HG03159 (cell line): ENCODE data around the gene RELT.

Experiments
- ATAC-seq: cut with Tn5 transposase; IDR thresholded peaks from one replicate; pipeline ENCODE4 v1.9.1; 2021; ENCODE audit warnings: mild to moderate bottlenecking, moderate library complexity; ENCODE audit not compliant: unreplicated experiment

Gene RELT

DNA sequence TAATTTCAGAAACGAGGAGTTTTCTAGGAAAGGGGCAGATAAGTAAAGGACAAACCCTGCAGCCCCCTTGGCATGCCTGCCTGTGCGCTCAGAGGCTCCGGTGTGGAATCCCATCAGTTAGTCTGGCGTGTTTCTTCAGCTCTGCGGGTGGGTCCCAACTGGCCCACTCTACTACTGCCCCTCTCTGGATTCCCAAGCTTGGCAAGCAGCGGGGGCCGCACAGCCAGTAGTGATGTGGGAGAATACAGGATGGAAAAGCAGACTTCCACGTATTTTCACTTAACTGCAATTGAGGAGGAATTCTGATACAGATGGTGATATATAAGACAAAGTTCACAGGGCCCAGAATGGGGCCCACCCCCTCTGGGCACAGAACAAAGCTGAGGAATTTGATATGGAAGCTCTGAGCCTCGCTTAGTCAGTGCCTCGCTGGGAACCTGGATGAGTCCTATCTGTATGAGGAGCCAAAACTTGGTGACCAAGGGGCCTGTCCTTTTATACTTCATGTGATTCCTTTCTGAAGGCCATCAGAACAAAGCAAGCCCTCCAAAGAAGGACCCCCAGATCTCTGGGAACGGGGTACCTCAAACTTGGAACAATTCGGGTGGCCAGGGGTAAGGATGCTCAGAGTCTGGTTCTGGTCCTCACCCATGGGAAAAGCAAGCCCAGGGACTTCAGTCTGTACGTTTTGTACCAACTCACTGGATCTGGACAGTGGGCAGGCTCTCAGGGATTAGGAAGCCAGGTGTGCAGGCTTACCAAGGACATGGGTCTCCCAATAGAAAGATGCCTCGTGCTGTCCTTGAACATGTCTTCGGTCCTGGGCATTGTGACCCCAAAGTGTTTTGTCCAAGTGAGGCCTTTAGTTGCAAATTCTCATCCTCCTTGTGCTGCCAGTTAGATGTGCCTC is 26.0 kb downstream of the RELT start:
- no peak for ATAC-seq

DNA sequence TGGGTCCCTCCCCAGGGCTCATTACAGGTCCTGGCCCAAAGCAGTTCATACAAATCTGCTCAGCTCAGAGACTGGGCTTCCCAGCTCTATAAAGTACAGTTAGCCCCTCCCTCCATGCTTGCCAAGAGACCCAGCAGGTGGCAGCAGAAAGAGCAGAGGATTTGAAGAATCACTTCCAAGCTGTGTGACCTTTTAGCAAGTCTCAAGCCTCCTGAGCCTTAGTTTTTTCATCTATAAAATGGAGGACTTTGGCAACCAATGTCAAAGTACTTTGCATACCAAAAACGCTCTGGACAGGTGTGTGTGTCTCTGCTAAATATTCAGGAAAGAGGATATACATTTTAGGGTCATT is 26.6 kb downstream of the RELT start:
- ATAC-seq: no peak

DNA sequence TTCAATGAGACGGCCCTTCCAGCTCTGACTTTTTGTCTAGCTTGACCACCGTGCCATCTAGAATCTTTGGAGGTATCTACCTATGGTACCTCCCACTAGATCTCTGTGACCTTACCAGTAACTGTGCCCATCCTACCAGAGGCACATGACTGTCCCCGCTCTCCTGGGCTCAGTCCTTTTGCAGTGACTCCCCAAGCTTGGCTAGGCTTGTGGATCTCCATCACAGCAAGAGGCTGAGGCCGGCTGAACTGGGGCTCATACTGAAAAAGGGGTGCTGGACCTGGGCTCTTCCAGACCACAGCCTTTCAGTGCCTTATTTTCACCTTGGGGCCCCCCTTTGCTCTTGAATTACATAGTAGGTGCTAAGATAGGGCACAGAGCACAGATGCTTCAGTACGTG is 27.3 kb downstream of the RELT start:
- no peak for ATAC-seq

DNA sequence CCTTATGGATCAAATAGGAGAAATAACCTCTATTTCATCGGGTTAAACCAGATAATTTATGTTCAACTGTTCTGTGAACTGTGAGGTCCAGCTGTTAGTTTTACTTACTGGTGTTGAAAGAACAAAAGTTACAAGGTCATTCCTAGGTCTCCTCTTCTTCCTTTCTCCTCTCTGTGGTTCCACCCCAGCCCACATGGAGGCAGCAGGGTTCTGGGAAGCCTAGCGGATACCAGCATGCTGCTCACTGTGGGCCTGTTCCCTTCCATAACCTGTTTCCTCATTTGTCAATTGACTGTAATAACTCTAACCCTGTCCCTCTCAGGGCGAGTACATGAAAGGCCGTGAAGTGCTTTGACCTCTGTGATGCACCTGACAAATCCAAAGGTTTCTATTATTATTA is 27.8 kb downstream of the RELT start:
- no peak for ATAC-seq

DNA sequence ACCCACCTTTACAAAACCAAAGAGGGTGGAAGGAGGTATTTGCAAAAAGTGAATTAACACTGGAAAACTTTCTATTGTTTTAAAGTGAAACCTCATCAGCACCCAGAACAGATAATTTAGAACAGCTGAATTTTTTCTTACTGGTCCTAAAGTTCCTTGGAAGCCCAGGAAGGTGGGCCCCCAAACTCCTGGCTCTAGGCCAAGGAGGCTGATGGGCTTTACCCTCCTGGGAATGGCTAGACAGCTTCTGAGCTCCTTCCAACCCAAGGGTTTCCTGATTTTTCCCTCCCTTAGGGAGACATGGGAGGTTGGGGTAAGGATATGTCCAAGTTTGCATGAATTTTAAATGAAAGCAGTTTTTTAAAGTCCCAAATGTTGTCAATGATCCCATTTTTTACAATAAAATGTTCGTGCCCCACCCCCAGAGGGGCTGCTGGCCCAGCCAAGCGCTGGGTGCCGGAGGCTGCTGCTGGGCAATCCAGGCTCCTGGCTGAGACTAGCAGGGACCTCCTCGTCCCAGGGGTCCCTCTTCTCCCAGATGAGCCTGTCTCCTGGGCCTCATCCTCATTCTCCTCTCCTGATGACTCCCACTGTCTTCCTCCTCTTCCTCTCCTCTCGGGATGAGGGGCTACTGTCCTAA is 28.4 kb downstream of the RELT start:
- no peak for ATAC-seq

DNA sequence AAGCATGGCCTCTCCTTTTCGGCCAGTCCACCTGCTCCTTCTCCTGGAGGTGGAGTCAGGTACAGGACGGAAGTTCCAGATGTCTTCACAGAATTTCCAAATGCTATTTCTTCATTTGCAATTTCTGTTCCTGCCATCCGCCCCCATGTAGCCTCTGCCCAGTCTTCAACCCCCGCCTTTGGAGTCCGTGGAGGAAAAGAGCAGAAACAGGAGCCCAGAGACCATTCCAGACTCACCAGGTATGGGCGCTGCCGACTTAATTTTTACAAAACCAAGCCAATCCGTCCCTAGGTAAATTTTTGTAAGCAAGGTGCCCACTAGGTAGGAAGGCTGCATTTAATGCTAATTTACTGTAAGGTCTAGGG is 28.9 kb downstream of the RELT start:
- no peak for ATAC-seq

DNA sequence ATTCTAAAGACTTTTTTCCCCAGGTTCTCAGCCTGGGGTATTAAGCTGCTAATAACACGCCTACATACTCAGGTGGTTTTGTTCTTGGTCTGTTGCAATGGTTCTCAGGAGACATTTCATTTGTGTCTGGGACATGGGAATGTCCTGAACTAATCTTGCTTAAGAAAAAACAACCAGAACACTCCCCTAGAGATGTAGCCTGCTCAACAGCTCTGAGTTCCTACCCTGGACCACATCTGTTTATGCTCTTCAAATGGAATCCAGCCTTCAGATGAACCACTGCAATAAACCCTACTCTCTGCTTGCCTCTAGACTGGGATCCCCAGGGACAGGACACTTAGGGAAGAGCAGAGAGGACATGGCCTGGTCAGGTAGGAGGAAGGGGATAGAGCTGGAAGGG is 29.9 kb downstream of the RELT start:
- no peak for ATAC-seq

DNA sequence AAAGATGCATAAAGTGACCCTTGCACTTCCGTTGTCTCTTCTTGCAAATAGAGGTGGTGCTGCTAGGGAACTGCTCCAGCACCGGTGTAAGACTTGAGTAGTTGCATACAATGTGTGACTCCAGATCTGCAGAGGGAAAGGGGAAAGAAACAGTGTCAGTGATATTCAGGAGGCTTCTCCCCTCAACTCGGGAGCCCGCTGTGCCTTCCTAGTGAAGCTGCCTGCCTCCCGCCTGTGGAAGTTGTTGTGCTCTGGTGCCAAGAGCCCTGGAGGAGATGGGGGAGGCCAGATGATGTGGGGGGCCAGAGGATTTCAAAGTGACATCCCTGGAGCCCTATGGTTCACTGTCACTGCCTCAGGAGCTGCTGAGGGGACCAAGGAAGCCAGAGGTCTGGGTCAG is 30.4 kb downstream of the RELT start:
- ATAC-seq: no peak

DNA sequence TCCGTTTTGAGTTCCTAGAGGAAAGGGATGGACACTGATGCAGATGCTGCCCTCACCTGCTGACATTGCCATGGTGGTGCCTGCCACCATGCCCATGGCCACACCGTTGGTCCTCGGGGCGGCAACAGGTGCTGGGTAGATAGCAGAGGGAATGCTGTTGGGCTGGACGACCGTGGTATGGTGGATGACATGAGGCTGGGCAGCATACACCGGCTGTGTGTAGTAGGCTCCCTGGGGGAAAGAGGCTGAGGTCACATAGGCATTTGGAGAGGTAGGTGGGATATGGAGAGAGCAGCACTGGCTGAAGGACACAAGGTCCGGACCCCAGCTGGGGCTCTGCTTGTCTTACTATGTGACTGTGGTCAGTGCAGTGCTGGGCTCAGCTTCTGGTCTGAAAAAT is 33.2 kb downstream of the RELT start:
- ATAC-seq: no peak

DNA sequence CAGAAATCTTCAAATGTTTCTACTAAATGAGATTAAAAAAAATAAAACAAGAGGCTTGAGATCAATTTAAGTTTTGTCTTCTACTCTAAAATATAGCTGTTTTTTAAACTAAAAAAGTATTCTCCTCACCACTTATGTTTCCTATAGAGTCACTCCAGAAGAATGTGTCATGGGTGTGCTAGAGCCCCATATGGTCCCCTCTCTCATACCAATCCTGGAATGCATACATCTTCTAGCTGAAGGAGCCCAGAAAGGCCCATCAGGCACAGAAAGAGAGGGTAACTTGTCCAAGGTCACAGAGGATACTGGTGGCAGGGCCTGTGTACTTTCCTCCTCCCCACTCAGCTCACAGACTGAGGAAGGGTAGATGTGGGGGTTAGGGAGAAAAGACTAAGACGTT is 34.4 kb downstream of the RELT start:
- ATAC-seq: no peak

DNA sequence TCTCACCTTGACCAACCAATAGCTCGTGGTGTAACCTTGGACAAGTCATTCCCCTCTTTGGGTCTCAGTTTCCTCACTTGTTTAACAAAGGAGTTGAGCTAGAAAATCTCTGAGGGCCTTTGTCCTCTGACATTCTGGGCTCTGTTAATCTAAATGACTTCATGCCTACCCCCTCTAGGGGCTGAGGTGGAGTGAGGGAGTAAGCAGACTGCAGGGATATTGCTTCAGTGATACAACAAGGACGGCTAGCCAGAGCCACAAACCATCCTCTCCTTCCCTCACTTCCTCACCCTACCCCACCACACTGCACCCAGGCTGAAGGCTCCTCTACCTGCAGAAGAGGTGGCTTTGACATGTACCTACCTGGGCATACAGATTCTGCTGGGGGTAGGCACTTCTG is 34.8 kb downstream of the RELT start:
- no peak for ATAC-seq

DNA sequence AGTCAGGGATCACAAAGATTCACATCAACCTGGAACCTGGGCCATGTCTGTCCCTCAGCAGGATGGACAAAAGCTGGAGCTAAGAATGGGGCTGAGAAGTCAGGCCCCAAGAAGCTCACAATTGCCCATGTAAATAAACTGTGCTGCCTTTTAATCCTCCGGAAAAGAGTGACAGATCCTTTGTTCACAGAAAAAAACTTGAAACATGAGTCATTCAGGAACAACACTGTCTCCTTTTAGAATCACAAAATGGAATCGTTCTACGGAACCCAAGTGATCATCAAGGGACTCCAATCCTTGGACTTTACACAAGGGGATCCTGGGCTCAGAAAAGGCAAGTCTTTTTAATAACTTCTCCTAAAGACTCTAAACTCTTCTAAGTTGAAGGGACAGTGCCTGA is 36.1 kb downstream of the RELT start:
- ATAC-seq: no peak

DNA sequence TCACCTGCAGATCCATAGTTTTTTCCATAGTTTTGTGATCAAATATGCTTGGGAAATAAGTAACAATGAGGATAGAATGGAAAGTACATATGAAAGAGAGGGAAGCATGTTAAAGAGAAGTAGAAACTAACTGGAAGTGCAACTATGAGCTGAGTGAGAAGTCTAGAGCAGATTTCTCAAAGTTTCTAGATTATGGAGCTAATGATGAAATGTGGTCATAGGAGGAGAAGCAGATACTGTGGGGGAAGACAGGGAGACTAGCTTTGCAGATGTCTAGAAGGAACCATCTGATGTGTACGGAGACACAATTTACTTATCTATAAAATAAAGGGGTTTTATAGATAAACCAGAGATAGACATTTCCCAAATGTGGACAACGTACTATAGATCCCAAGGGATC is 37.1 kb downstream of the RELT start:
- ATAC-seq: no peak

DNA sequence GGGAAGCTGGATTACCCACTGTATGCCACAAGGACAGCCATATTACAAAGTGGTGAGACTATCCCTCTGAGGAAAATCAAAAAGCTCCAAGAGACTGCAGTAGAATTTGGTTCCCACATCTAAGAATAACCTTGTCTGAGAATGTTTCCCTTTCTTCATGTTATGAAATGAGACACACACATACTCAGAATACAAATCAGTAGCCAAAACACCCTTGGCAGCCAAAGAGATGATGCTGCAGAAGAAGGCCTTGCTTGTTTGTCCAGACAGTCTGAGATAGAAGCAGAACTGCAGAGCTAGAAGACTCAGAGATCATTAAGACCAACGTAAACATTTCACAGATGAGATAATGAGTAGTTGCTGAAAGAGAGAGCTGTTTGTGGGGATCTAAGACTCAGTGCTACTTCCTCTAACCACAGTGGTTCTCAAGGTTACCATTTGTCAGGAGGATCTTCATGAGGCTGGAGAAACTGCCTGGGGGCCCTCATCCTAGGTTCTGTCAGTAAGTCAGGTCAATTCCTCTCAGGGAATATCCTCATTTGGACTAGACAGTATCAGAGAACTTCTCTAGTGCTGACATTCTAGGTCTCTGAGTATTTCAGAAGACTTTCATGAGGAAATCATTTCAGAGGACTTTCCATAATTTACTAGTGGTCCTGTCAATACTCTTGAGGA is 38.9 kb downstream of the RELT start:
- no peak for ATAC-seq

DNA sequence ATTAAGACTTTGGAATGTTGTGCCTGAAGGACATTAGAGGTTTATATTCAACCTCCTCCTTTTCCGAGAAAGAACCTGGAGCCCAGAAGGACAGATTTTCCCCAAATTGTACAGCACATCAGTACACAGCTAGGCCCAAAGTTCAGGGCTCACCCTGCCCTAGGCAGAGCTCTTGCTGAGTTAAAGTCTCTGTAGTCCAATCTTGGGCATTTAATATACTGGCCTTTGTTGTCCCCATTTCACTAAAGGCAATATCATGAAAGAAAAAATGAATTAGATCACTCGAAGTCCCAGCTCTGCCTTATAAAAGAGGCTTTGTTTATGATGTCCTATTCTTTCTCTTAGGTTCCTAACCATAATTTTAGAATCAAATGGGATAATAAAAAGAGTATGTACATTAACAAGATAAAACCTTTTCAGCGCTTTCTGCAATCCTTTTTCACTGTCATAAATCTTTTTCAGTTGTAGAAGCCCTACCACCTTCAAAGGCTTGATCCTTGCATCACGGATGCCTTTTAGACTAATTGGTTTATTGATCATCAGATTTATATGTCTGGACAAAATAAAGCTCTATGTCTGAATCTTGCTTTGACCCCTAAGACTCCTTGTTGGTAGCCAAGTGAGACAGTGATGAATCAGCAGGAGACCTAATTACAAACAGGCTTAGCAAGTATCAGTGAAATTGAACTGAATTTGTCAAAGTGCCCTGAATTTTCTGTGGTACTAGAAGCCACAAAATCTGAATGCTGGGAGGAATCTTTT is 39.8 kb downstream of the RELT start:
- no peak for ATAC-seq

DNA sequence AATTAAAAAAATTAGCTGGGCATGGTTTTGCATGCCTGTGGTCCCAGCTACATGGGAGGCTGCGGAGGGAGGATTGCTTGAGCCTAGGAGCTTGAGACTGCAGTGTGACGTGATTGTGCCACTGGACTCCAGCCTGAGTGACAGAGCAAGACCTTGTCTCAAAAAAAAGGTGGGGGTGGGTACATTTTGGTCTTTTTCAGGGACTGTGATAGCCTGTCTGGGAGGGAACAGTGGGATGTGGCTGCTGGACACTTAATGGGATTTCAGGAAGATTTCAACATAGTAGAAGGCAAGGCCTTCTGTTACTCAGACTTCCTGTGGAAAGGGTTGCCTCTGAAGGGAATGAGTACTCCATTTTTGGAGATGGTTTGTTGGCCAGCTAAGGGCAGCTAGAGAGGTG is 40.6 kb downstream of the RELT start:
- no peak for ATAC-seq

DNA sequence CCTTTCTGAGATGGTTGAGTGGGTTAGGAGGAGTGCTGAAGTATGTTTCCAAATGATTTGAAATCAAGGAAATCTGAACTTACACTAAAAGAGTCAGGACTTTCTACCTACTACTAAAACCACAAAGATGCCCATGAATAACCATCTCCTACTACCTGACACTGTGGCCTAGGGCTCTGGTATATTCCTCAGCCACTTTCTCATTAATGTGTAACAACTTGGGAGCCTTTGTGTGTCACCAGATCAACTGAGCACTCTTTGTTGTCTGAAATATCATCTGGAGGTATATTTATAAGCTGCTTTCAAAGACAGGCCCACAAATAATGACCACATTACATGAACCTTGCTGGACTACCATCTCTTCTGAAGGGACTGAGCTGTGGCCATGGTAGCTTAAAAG is 43.9 kb downstream of the RELT start:
- no peak for ATAC-seq

DNA sequence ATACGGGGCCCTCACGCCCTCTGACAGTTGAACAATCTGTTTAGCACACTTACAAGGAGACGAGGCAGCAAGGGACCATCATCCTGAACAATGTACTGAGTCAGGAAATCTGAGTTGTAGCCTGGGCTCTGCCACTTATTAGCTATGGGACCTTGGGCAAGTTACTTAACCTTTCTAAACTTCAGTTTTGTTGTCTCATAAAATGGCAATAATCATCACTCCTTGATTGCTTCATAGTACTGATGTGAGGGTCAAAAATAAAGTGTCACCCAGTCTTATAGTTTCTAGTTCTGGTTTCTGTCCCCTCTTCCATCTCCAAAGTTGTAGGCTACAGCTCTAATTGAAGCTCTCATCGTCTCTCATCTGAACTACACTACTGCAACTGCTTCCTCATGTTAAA is 46.7 kb downstream of the RELT start:
- ATAC-seq: no peak

DNA sequence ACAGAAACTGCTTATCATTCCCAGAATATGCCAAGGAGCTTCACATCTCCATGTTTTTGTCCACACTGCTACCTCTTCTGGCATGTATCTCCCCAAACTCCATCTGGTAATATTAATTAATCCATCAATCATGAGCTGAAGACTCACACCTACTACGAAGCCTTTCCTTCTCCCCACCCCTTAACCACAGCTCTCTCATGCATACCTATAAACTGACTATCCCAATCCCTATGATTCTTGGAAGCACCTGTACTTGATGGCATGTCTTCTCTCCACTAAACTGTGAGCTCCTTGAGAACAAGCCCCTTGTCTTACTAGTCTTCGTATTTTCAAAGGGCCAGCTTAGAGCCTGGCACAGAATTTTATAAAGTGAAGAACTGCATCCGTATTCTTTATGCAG is 47.3 kb downstream of the RELT start:
- no peak for ATAC-seq

DNA sequence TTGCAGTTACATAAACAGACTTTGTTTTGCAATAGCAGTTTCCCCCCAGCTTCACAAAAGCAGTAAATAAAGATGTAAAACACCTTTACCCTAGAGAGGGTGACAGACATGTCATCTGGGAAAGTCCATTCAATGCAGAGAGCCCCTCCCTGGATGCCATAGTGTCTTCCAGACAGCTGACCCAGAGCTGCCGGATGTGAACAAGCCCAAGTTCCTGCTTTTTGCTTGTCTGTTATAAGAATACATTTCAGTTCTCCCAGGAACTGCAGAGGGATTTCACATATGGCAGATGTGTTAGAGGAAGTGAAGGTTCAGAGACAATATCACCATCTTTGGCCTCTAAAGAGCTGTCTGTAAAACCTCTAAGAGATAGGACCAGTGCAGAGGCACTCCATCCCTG is 48.9 kb downstream of the RELT start:
- ATAC-seq: no peak

DNA sequence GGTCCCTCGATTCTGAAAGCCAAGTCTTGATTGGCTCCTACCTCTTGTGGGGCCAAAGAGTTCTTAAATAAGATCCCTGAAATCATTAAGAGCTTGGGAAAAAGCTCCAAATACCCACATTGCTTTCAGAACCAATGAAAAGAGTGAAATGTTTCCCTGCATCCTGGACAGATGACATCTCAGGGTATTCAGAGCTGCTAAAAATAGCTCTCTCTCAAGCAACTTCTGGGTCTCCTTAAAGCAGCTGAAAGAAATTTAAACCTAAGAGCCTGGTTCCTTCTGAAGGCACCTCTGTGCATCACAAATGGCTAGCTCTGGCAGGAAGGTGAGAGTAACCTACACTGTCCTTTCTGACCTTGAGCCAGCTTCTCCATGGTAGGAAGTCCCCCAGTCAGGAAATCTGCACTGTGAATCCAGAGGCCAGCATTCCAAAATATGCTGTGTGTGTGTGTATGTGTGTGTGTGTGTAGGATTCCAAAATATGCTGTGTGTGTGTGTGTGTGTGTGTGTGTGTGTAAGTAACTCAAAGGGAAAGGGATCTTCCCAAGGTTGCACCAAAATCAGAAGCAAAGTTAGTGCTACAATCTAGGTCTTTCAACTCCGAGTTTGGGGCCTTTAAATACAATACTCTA is 50.1 kb downstream of the RELT start:
- no peak for ATAC-seq
